HG03575 (cell line): ENCODE results near the gene ARHGEF2.

Experiments used
- ATAC-seq: cut with Tn5 transposase; IDR thresholded peaks from one replicate; pipeline ENCODE4 v1.9.1; 2021; ENCODE audit not compliant: unreplicated experiment, insufficient number of reproducible peaks, low FRiP score; ENCODE audit errors: extremely low read depth

The ARHGEF2 gene

GRCh38 chr1:155974208-155975115 is 3.9 kb downstream of the ARHGEF2 start:
- ATAC-seq, result no peak

- ATAC-seq, result no peak
These were observed 4.6 kb downstream of the ARHGEF2 start for GRCh38 chr1:155973723-155974122.

- no peak for ATAC-seq
These were observed 6.2 kb downstream of the ARHGEF2 start for GRCh38 chr1:155971910-155972809.

- ATAC-seq, result no peak
These were observed 7.7 kb downstream of the ARHGEF2 start for GRCh38 chr1:155970531-155971167.

GRCh38 chr1:155969377-155969791 is 9.0 kb downstream of the ARHGEF2 start:
- ATAC-seq, result no peak

GRCh38 chr1:155968670-155969069 is 9.7 kb downstream of the ARHGEF2 start:
- ATAC-seq, result no peak

GRCh38 chr1:155968051-155968400 is 10.3 kb downstream of the ARHGEF2 start:
- no peak for ATAC-seq

- ATAC-seq, result no peak
These were observed 10.9 kb downstream of the ARHGEF2 start for GRCh38 chr1:155967341-155968050.

GRCh38 chr1:155966750-155967149 is 11.6 kb downstream of the ARHGEF2 start:
- ATAC-seq, result no peak

- ATAC-seq, result no peak
These were observed 12.2 kb downstream of the ARHGEF2 start for GRCh38 chr1:155966135-155966534.

GRCh38 chr1:155964193-155964592 is 14.2 kb downstream of the ARHGEF2 start:
- no peak for ATAC-seq

- ATAC-seq, result no peak
These were observed 15.6 kb downstream of the ARHGEF2 start for GRCh38 chr1:155962599-155963211.

- no peak for ATAC-seq
These were observed 16.4 kb downstream of the ARHGEF2 start for GRCh38 chr1:155961937-155962336.

GRCh38 chr1:155960081-155960745 is 18.1 kb downstream of the ARHGEF2 start:
- no peak for ATAC-seq

- no peak for ATAC-seq
These were observed 20.9 kb downstream of the ARHGEF2 start for GRCh38 chr1:155957411-155957915.

- no peak for ATAC-seq
These were observed 23.7 kb downstream of the ARHGEF2 start for GRCh38 chr1:155954645-155955044.

- ATAC-seq, result no peak
These were observed 25.8 kb downstream of the ARHGEF2 start for GRCh38 chr1:155952505-155952890.
